ENCODE results near the gene TMEM131L. TPM values are rescaled to one million over a fixed set of nuclear protein-coding genes. Genes with fewer than 3 reads are reported as not detected.

TMEM131L gene
- total and polyA plus RNA-seq, 2 donors (not counting 3 experiments of a cell fraction or from before 2014, with no cell fraction given): 7.7 to 21.2 TPM

DNA sequence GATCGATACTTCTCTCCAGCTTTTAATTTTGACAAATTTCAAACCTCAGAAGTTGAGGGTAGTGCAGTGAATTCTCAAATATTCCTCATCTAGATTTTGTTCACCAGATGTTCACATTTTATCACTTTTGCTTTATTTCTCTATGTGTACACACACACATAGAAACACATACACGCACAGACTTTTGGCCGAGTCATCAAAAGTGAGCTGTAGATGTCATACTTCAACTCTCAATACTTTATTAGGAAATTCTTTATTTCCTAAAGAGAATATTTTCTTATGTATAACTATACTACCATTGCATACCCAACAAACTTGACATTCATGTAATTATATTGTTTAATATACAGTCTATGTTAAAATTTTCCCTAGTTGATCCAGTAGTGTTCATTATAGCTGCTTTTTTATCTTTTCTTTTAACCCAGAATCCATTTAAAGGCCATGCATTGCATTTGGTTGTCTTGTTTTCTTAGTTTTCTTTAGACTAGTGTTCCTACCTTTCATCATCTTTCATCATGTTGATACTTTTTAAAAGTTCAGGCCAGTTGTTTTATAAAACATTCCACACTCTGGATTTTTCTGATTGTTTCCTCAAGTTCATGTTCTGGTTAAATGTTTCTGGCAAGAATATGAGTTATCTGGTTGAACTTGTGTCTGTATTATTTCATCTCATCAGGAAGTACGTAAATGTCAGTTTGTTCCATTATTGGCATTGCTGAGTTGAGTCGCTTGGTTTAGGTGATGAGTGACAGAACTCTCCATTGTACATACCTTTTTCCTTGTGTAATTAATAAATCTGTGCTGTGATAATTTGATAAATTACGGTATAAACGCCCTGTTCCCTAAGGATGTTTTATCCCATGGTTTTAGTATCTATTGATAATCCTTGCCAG, 123.8 kb downstream of the TMEM131L start:
- H3K9ac ChIP-seq (replicated peaks; ENCODE audit: extremely low read depth, insufficient read depth, low read length): no peak overlapping the region
- no TSS peak for BruUV-seq (replicated peaks)
- TF ChIP-seq FOS (IDR thresholded peaks at IDR 0.05; ENCODE audit: borderline replicate concordance, insufficient read depth, low read length) (no peak), POLR2A (IDR thresholded peaks at IDR 0.05; ENCODE audit: low read depth, low read length) (no peak), JUN (IDR thresholded peaks at IDR 0.05; ENCODE audit: borderline replicate concordance, insufficient read depth, insufficient read length, low read depth) (no peak), MYC (IDR thresholded peaks at IDR 0.05; ENCODE audit: low read depth, low read length) (no peak), GATA2 (IDR thresholded peaks at IDR 0.05; ENCODE audit: insufficient read depth, insufficient read length, low read depth, low read length) (no peak), EZH2 (IDR thresholded peaks at IDR 0.05; ENCODE audit: borderline replicate concordance, low read depth, low read length, severe bottlenecking) (no peak)
- TF ChIP-seq, protein P1, sequence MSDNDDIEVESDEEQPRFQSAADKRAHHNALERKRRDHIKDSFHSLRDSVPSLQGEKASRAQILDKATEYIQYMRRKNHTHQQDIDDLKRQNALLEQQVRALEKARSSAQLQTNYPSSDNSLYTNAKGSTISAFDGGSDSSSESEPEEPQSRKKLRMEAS (IDR thresholded peaks at IDR 0.05; ENCODE audit: insufficient read depth, insufficient read length): no peak
- no peak overlapping the region for H3K4me2 ChIP-seq (ENCODE audit: insufficient read depth, low read length)
- H3K36me3 ChIP-seq (ENCODE audit: control insufficient read depth in 2 of 2, extremely low read depth in 1 of 2, insufficient read depth in 2 of 2, low read length in 2 of 2): peaks cover 0 to 2% of the 10 kb centered on the region in 2 experiments
- no peaks in the 10 kb centered on the region for H3K27me3 ChIP-seq (ENCODE audit: control insufficient read depth in 2 of 2, insufficient read depth in 2 of 2, low read length in 2 of 2)
- H3K4me1 ChIP-seq (ENCODE audit: control insufficient read depth, extremely low read depth, insufficient read depth, low read length): no peaks in the 10 kb centered on the region
- CTCF ChIA-PET: no interaction called here
- H3K9me3 ChIP-seq (replicated peaks; ENCODE audit: control insufficient read depth, insufficient read depth, low read length): no peaks in the 10 kb centered on the region
- H3K9me1 ChIP-seq (replicated peaks; ENCODE audit: control insufficient read depth, extremely low read depth, insufficient read depth, low read length): no peaks in the 10 kb centered on the region
- dilution Hi-C loops (cut with MboI; ENCODE audit: extremely low pct_ligation_motif_present, low sequenced_read_pairs): no loop called here
- POLR2A ChIA-PET: no interaction called here
- no peak overlapping the region for H3K27ac ChIP-seq (ENCODE audit: insufficient read depth, low read depth, low read length)
- FAIRE-seq: no peak
- no peaks in the 10 kb centered on the region for H3K79me2 ChIP-seq (ENCODE audit: control insufficient read depth, insufficient read depth, low read length)
- no peak for DNase-seq (ENCODE audit: low read depth, low spot score)
- intact Hi-C loops (cut with micrococcal nuclease): no loop called here
- H2AFZ ChIP-seq (ENCODE audit: low read depth, low read length): no peak overlapping the region
- H4K20me1 ChIP-seq (replicated peaks; ENCODE audit: control insufficient read depth, extremely low read depth, insufficient read depth, low read length): no peaks in the 10 kb centered on the region
- H3K4me3 ChIP-seq (replicated peaks in 1 of 3; ENCODE audit: insufficient read depth in 1 of 3, low read depth in 1 of 3, low read length in 3 of 3): no peak overlapping the region

Data from endothelial cell of umbilical vein (primary cell).